GM12878 (cell line): ENCODE measurements around the gene DPP6. TPM values are rescaled to one million over a fixed set of nuclear protein-coding genes. Genes with fewer than 3 reads are reported as not detected.

Experiments
- BCLAF1 ChIP-seq: fragments of 450-650 bp; IDR thresholded peaks from 2 replicates; pipeline ENCODE4 v1.6.1; 2017; ENCODE audit warnings: antibody characterized with exemption, mild to moderate bottlenecking, moderate library complexity
- CREB1 ChIP-seq: IDR thresholded peaks from 2 replicates; pipeline ENCODE4 v1.6.1; 2012; ENCODE audit warnings: low read depth, mild to moderate bottlenecking, inconsistent platforms
- DPF2 ChIP-seq: fragments of 450-650 bp; IDR thresholded peaks from 2 replicates; pipeline ENCODE4 v1.6.1; 2017; ENCODE audit warnings: mild to moderate bottlenecking
- HDAC6 ChIP-seq: fragments of 200-600 bp; sonication (generic); IDR thresholded peaks from one replicate; pipeline ENCODE4 v1.8.0; 2017; ENCODE audit warnings: antibody characterized with exemption; ENCODE audit not compliant: unreplicated experiment
- IRF3 ChIP-seq: fragments of 450-650 bp; IDR thresholded peaks from 2 replicates; pipeline ENCODE4 v1.6.1; 2014; ENCODE audit warnings: mild to moderate bottlenecking
- JUND ChIP-seq: IDR thresholded peaks from 2 replicates; pipeline ENCODE4 v1.6.1; 2012; ENCODE audit warnings: low read depth, mild to moderate bottlenecking, low read length, improper control_type of control experiment, moderate library complexity
- MLLT1 ChIP-seq: fragments of 450-650 bp; IDR thresholded peaks from 2 replicates; pipeline ENCODE4 v1.6.1; 2016; ENCODE audit warnings: mild to moderate bottlenecking
- TAF1 ChIP-seq: IDR thresholded peaks from 2 replicates; pipeline ENCODE4 v1.6.1; 2011; ENCODE audit warnings: mild to moderate bottlenecking, low read depth, low read length, borderline replicate concordance
- TCF7 ChIP-seq: IDR thresholded peaks from 2 replicates; pipeline ENCODE4 v1.6.1; 2014; ENCODE audit warnings: antibody characterized with exemption, borderline replicate concordance
- ZBTB4 ChIP-seq: fragments of 450-650 bp; formaldehyde crosslinking; IDR thresholded peaks from 2 replicates; pipeline ENCODE4 v1.4.0; 2022; ENCODE audit warnings: mild to moderate bottlenecking, moderate library complexity
- ZSCAN29 ChIP-seq: fragments of 450-650 bp; IDR thresholded peaks from 2 replicates; pipeline ENCODE4 v1.6.1; 2017; ENCODE audit warnings: mild to moderate bottlenecking, moderate library complexity
- polyA plus RNA-seq, 11 experiments: library from polyadenylated mRNA; depleted of rRNA in 4 of 11; unstranded in 6 of 11; stranded (reverse) in 5 of 11; fragments of >200 nt; fragmentation: Nextera tagmentation in 4 of 11; fragmentation: Illumina TruSeq in 1 of 11; extraction: Ambion mirVana in 4 of 11; extraction: Trizol in 1 of 11; gene quantifications; 1 replicate in 1 of 11; 2 replicates in 10 of 11; pipeline versions ENCODE4 v1.2.1 to v1.2.3, GENCODE V29; 2011 to 2016; ENCODE audit warnings: inconsistent platforms in 2 of 11, missing spikeins in 2 of 11, low read depth in 1 of 11
- total RNA-seq, 4 experiments: library from RNA; depleted of rRNA in 3 of 4; stranded (reverse); fragments of >200 nt in 3 of 4; fragmentation: Illumina TruSeq in 1 of 4; extraction: Trizol in 1 of 4; gene quantifications; 2 replicates each; pipeline versions ENCODE4 v1.2.1 to v1.2.3, GENCODE V29; 2013 to 2021

DPP6 gene
- total and polyA plus RNA-seq, 10 of the 15 experiments (the other 5 are each of a cell fraction or from before 2014, with no cell fraction given): not detected

GRCh38 chr7:154789404-154789803 lies 737.2 kb downstream of the DPP6 start (continued):
- TF ChIP-seq MLLT1 (no peak), ZSCAN29 (no peak), BCLAF1 (no peak), TAF1 (no peak), JUND (no peak), IRF3 (no peak), HDAC6 (no peak), TCF7 (no peak), DPF2 (no peak), CREB1 (no peak), ZBTB4 (CRISPR knock-in tag) (no peak)
